ENCODE measurements around the gene CADM3. TPM values are rescaled to one million over a fixed set of nuclear protein-coding genes. Genes with fewer than 3 reads are reported as not detected.

The CADM3 gene
- total and polyA plus RNA-seq, 3 donors from 2014 or later: 5.7 to 13.4 (median 6.4) TPM

- no peaks in the 10 kb centered on the region for H3K36me3 ChIP-seq (ENCODE audit: low read depth, missing control alignments)
- intact Hi-C loops (cut with DNase I; ENCODE audit: low total_unique reads): no loop called here
- 0% methylated on average over 21 to 48 of the region's 49 CpGs for whole genome bisulfite sequencing, 2 donors
- TF ChIP-seq POLR2A (IDR thresholded peaks at IDR 0.05): no peak
- TF ChIP-seq CTCF (IDR thresholded peaks at IDR 0.05): no peak
- peaks cover 12% of the 10 kb centered on the region for H3K4me1 ChIP-seq
- H3K9me3 ChIP-seq: no peaks in the 10 kb centered on the region
- H3K27me3 ChIP-seq: peaks cover 6% of the 10 kb centered on the region
- peak overlapping the region; percentile 45 to 49 for H3K4me3 ChIP-seq
- peak; percentile 19 for DNase-seq
- H3K27ac ChIP-seq: no peak overlapping the region
These were observed 480 bp downstream of the CADM3 start for GRCh38 chr1:159171688-159172501.

- Histone ChIP-seq H3K36me3 (ENCODE audit: low read depth, missing control alignments) (no peaks in the 10 kb centered on the region), H3K27ac (no peak overlapping the region), H3K9me3 (no peaks in the 10 kb centered on the region), H3K4me3 (peak overlapping the region in 1 of 2 donors; percentile 49), H3K4me1 (peaks cover 12% of the 10 kb centered on the region), H3K27me3 (peaks cover 6% of the 10 kb centered on the region)
- intact Hi-C loops (cut with DNase I; ENCODE audit: low total_unique reads): no loop called here
- no peak for DNase-seq
- TF ChIP-seq CTCF (IDR thresholded peaks at IDR 0.05) (no peak), POLR2A (IDR thresholded peaks at IDR 0.05) (no peak)
- WGBS, 2 donors: 1 to 6% methylated on average over 17 of the region's 17 CpGs
These were observed 1.3 kb downstream of the CADM3 start for GRCh38 chr1:159172614-159173291.

GRCh38 chr1:159173320-159173719 is 1.9 kb downstream of the CADM3 start:
- 23 to 37% methylated on average over 7 of the region's 7 CpGs for WGBS, 2 donors
- no peaks in the 10 kb centered on the region for H3K9me3 ChIP-seq
- TF ChIP-seq POLR2A (IDR thresholded peaks at IDR 0.05): no peak
- no peak for TF ChIP-seq CTCF (IDR thresholded peaks at IDR 0.05)
- no peaks in the 10 kb centered on the region for H3K36me3 ChIP-seq (ENCODE audit: low read depth, missing control alignments)
- peaks cover 12% of the 10 kb centered on the region for H3K4me1 ChIP-seq
- H3K27ac ChIP-seq: no peak overlapping the region
- H3K27me3 ChIP-seq: peaks cover 6% of the 10 kb centered on the region
- H3K4me3 ChIP-seq: no peak overlapping the region
- intact Hi-C loops (cut with DNase I; ENCODE audit: low total_unique reads): no loop called here
- DNase-seq: no peak

- Histone ChIP-seq H3K9me3 (no peaks in the 10 kb centered on the region), H3K36me3 (ENCODE audit: low read depth, missing control alignments) (no peaks in the 10 kb centered on the region), H3K27me3 (no peaks in the 10 kb centered on the region), H3K4me1 (peaks cover 12% of the 10 kb centered on the region), H3K27ac (no peak overlapping the region), H3K4me3 (no peak overlapping the region)
- no peak for DNase-seq
- intact Hi-C loops (cut with DNase I; ENCODE audit: low total_unique reads): no loop called here
- no peak for TF ChIP-seq POLR2A (IDR thresholded peaks at IDR 0.05)
- TF ChIP-seq CTCF (IDR thresholded peaks at IDR 0.05): no peak
- WGBS, 2 donors: 77 to 88% methylated on average over 2 of the region's 2 CpGs
These were observed 4.2 kb downstream of the CADM3 start for GRCh38 chr1:159175571-159175970.
